HG03342 (cell line): ENCODE measurements around the gene GIMAP5.

Experiments
- ATAC-seq: cut with Tn5 transposase; IDR thresholded peaks from one replicate; pipeline ENCODE4 v1.9.1; 2021; ENCODE audit warnings: mild to moderate bottlenecking, moderate library complexity; ENCODE audit not compliant: unreplicated experiment

The GIMAP5 gene

DNA sequence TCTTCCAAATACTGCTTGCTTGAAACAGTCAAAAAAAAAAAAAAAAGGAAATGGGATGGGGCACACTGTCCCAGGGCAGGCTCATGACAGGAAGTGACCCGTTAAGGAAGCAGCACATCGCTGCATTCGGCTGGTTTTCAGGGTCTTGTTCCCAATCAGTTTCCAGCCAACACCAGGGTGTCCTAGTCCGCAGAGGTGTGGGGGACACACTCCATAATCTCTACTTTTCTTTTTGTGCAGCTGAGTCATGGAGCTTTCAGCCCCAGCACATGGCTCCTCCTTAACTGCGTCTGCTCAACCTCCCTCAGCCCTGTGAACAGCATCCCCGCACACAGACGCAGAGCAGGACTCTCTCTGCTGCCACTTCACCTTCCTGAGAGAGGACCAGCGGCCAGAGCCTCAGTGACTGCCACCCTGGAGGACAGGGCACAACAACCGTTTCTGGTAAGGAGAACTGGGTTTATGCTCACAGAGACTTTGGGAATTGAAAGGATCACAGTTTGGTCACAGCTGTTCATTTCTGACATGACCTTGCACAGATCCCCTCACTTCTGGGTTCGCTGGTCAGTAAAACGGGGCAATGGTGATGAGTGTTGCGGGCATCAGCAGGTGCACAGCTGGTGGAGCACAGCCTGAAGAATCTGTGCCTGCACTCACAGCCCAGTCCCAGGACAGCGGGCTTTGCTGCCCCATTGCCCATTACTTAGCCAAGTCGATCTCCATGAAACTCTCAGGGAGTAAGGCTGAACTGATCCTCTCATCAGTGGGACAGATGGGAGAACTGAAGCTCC, at the start of gene GIMAP5:
Gene GIMAP5 (plus strand): TSS at position 154 of the 791 bp plus-strand sequence. CDS start 3,467 bp downstream, outside the sequence.
- peak; percentile 63 for ATAC-seq

DNA sequence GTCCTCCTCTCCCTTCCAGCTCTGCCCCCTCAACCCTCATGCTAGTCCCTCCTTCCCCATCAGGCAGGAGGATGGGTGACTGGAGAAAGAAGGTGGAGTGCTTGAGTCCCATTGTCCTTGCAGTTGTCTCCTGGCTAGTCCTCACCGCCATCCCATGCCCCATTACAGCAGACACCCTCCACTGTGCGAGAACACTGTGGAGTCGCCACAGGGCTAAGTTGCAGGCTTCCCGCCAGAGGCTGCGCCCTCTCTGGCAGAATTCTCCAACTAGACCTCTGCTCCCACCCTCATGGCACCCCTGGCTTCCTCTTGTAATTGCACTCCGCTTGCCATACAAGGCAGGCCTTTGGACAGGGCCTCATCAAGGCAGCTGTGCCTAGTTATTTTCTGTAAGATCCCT, 48.6 kb upstream of the GIMAP5 start:
- ATAC-seq = no peak

DNA sequence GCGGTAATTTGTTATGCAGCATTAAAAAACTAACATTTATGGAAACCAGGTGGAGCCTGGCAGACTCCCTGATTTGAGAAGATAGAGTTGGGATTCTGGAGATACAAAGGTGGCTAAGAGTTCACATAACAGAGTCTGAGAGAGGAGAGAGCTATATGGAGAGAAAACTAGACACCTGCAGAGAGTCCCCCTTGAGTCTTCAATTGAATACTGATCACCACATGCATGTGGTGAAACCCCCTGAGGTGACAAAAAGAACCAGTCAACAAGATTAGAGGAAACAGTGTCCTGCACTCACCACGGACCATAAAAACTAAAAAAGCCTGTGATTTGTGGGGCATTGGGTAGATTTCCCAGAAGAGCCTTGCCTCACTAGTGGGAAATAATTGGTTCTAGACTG, 41.6 kb upstream of the GIMAP5 start:
- ATAC-seq = no peak

DNA sequence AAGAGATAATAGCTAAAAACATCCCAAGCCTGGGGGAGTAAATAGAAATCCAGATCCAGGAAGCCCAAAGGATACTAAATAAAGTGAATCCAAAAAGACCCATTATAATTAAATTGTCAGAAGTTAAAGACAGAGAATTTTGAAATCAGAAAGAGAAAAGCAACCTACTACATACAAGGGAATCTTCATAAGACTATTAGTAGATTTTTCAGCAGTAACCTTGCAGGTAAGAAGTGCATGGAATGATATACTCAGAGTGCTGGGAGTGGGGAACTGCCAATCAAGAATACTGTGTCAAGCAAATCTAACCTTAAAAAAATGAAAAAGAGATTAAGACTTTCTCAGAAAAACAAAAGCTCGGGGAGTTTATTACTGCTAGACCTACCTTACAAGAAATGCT, 34.0 kb upstream of the GIMAP5 start:
- no peak for ATAC-seq

DNA sequence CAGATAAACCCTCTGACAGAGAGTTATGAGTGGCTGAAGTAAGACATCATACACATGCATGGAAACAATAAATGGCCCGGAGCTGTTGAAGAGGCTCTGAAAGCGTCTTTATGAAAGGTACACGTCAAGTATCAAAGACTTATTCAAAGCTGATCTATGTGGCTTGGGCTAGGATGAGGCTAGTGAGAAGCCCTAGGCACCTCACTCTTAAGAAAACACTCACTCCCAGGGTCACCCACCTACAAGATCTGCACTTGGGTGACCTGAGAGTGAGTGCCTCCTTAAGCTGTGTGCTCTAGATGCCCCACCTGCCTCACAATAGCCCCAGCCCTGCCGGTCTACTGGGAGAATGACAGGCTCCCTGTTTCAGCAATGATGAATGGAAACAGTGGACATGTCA, 21.9 kb upstream of the GIMAP5 start:
- no peak for ATAC-seq

DNA sequence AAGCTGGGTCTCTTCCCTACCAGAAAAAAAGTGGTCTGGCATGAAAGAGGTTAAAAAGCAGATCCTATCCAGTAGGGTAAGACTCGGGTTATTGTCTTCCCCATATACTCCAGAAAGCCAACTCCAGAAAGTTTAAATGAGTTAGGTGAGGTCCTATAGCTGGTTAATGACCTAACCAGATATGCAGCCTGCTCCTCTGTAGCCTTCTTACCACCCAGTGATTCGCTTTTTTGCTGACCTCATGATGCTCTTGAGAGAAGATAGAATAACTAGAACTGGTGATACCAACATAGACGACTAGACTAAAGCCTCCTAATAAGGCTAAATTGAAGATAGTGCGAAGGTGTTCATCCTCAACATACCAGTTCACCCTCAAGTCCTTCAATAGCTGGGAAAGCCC, 21.5 kb upstream of the GIMAP5 start:
- ATAC-seq = no peak

DNA sequence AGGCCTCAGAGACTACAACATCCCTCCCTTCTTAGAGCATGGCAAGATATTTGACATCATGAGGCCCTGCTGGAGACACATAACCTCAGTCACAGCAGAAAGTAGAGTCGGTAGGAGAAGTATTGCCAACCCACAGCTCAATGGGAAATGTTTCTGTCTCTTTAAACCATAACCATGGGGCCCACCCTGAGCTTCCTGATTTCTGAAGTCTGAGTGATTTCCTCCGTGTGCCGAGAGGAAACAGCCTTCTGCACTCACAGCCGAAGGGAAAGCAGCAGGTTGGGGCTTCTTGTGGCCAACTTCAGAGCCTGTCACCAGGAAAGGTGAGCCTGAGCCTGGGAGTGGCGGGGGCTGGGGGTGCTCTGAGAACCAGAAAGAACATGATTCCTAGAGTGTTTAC, 20.9 kb upstream of the GIMAP5 start, which contains the start of gene GIMAP1:
Gene GIMAP1 (plus strand): TSS at position 246 of the 400 bp plus-strand sequence. CDS start 2,435 bp downstream, outside the sequence.
- peak; percentile 67 for ATAC-seq

DNA sequence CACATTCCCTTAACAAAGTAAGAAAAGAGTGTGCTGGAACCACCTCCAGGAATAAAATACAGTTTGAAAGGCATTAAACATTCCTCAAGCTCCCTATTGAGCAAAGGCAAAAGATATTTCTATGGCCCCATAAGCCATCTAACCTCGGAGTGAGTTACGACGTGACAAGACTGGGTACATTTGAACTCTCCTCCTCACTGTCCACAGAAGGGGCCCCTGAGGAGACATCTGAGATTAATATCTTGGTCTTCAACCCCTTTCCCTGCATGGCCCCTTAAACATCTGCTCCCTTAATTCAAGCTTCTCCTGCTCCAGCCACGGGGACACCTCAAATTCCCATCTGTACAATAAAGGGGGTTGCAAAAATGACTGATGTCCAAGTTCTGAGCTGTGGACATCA, 20.3 kb upstream of the GIMAP5 start:
- ATAC-seq = no peak

DNA sequence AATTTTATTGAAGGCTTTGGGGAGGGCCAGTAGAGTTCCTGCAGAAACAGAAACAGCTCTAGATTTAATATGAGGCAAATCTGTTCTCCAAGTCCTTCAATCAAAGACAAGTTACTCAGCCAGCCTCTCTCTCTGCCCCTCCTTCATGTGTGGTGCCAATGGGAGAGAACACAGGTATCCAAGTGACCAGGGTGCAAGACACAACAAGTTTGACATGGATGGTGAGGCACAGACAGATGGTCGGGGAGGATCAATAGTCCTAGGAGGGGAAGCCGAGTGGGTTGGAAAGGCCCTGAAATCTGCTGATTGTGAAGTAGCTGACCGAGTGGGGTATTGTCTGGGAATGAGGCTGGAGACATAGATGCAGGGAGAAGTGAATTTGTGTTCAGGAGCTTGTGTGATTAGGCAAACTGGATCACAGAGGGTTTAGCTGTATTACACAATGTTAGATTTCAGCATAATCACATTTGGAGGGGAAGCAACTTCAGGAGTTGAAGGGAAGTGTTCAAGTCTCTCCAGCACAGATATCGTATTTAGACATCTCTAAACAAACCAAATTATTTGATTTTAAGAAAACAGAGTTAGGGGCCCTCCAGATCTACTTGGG, 19.3 kb upstream of the GIMAP5 start:
- no peak for ATAC-seq

DNA sequence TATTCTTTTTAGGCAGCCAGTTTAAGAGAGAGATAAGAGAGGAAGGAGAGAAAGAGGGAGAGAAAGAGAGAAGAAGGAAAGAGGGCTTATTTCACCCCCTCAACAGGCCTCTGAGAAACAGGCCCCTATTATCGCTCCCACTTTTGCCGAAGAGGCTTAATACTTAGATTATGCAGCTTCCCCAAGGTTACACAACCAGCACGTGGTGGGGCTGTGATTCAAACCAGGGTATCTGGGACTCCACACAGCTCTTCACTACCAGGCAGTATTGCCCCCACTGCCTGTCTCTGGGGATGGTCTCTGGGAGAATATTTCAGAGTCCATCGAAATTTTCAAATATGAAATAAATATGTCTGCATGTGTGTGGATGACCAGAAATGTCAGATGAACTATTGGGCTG, 17.8 kb upstream of the GIMAP5 start:
- ATAC-seq = no peak

DNA sequence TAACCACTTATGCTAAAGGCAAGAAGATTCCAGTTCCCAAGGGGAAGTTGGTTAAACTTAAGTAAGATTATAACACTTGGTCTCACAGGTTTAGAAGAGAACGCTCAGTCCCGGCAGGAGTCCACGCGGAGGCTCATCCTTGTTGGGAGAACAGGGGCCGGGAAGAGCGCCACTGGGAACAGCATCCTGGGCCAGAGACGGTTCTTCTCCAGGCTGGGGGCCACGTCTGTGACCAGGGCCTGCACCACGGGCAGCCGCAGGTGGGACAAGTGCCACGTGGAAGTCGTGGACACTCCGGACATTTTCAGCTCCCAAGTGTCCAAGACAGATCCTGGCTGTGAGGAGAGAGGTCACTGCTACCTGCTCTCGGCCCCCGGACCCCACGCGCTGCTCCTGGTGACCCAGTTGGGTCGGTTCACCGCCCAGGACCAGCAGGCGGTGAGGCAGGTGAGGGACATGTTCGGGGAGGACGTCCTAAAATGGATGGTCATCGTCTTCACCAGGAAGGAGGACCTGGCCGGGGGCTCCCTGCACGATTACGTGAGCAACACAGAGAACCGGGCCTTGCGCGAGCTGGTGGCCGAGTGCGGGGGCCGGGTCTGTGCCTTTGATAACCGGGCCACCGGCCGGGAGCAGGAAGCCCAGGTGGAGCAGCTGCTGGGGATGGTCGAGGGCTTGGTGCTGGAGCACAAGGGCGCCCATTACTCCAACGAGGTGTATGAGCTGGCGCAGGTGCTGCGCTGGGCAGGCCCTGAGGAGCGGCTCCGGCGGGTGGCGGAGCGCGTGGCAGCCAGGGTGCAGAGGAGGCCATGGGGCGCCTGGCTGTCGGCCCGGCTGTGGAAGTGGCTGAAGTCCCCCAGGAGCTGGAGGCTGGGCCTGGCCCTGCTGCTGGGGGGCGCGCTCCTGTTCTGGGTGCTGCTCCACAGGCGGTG, 17.0 kb upstream of the GIMAP5 start:
- no peak for ATAC-seq

DNA sequence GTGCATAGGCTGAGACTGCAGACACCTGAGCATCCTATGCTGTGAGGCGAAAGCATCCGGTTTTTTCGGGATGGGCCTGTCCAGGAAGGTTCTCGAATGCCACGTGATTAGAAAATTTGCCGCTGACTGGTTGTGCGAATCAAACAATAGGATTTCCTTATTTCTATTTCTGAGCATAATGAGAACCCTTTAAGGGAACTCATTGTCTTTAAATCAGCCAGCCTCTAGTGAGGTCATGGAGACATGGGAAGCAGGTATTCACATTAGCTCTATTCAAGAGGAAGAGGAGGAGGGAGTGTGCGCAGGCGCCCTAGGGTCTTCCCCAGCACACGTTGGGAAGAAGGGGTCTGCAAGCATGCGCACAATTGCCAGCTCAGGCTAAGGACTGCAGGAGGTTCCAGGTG, 15.2 kb upstream of the GIMAP5 start:
- no peak for ATAC-seq

DNA sequence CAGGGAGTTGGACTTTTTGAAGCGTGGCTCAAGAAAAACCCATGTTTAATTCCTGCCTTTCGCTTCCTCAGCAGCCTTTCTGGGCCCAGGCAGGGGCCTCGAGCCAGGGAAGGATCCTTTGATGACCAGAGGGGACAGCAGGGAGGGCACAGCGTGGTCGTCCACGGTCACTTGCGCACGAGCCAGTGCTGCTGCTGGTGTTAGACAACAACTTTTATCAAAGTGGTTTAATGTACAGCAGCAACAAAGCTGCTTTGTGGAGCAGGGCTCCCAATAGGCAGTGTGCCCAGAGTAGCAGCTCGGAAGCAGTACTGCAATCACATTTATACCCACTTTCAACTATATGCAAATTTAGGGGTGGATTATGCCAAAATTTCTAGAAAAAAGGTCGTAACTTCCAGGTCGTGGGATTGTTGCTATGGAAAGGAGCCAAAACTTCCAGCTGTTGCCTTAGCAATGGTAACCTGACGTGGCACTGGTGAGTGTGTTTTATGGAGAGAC, 14.7 kb upstream of the GIMAP5 start:
- no peak for ATAC-seq

DNA sequence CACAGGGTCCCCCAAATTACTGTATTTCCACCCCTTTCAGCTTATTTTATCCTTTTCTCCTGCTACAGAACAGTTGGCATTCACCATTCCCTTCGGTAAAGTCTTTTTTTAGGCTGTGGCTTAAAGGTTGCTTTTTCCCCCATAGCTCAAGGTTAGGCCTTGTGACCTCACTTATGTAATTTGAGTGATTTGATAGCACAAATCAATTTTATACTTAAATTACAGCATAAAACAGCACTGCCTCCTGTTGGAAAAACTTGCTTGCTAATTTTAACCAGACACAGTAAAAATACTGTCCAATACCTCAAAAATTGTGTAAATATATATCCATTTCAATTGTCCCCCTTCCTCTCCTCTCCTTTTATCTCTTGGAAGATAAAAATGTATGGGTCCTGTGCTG, 13.8 kb upstream of the GIMAP5 start:
- no peak for ATAC-seq

DNA sequence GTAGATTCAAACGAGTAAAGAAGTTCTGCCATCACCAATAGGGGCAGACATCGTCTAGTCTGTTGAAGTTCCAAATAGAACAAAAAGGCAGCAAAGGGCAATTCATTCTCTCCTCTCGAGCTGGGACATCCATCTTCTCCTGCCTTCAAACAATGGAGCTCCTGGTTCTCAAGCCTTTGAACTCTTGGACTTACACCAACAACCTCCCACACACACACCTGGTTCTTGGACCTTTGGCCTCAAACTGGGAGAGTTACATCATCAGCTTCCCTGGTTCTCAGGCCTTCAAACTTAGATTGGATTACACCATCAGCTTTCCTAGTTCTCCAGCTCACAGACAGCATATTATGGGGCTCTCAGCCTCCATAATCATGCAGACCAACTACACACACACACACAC, 9.8 kb upstream of the GIMAP5 start:
- ATAC-seq = no peak

DNA sequence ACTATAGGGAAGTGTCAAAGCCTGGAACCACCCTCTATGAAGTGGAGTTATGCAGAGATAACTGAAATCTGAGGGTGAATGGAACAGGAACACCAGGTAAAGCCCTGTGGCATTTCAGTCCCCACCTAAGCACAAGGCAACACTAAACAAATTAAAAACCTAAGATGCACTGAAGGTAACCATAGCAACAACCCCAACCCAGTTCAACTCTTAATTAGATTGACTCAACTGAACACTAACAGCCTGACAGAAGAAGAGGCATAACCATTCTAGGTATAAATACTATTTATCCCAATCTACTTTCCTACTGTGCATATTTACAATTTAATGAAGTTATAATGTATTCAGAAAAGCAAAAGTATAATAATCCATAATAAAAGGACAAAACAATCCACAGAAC, 9.2 kb upstream of the GIMAP5 start:
- ATAC-seq = no peak

DNA sequence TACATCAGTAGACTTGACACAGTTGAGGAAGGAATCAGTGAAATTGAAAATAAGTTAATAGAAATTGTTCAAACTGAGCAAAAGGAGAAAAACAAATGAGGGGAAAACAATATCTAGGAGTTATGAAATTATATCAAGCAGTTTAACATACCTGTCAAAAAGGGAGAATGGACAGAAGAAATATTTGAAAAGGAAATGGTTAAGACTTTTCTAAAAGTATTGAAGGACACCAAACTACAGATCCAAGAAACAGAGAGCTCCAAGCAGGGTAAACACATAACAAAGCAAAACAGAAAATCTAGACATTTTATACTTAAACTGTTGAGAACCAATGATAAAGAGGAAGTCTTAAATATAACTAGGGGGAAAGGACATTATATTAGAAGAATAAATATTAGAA, 8.6 kb upstream of the GIMAP5 start:
- ATAC-seq = no peak

DNA sequence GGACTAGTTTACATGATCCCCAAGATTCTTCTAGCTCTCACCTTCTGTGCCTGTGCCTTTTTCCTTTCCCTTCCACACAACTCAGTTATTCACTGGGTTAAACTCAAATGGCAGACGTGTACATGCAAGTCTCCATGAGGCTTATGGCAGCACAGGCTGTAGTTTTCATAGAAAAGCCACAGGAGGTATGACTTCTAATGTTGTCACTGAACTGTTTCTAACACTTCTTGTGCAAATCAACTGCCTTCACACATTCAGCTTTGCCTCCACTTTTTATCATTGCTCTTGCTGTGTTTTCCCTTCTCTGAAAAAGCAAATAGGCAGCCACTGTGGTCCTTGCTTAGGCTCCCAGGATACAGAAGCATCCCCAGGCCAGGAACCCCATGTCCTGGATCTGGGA, 5.3 kb upstream of the GIMAP5 start:
- ATAC-seq = no peak

DNA sequence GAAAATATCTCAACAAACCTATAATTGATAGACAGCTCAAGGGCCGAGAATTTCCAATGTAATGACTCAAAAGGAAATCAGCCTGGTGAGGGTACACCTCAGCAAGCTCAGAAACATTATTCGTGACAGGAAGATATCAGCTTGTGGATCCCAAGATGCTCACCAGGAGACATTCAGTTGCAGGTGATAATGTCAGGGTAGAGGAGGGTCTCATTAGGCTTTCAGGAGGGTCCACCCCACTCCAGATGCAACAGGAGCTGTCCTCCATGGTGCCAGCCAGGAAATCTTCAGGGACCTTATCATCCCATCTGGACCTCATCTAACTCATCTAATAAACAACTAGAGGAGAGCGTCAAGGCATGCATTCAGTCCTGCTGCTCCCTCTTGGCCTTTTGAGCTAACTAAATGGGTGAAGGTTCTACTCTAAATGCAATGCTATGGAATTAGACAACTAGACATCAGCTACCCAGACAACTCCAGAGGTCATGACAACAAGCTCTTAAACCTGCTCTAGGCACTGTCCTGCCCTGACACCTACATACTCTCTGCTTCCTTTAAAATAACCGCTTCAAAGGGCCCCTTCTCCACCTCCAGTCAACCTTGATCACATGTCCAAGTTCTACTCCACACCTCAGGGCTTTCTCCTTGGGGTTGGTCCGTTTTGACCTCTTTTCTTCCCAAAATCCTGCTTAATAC, 4.3 kb upstream of the GIMAP5 start:
- no peak for ATAC-seq

DNA sequence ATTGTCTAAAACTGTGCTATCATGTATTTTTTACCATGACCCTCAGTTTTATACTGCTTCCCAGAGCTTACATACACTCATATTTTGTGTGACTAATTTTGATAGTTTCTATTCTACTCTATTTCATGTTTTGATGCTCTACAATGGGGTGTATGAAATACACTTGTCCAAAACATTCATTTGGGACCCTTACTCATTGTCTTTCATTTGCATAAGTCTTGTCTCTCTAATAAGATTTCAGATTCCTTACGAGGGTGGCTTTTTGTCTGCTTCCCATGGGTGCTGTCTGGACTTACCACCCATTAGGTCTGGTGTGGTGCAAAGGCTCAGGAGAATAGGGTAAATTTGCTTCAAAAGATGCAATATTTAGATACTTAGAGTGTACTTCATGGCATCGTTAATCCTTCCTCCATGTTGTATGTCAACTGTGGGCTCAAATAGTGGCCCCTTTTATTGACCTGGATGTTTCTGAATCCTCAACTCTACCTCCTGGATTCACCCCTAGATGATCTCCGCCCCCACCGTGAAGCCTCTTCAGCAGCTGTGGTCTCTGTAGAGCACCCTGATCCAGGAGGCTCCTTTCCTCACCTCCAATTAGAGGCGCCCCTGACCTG, 3.6 kb upstream of the GIMAP5 start:
- no peak for ATAC-seq
